Panc1 (cell line): Measurements from ENCODE around the gene OAS2. TPM values are rescaled to one million over a fixed set of nuclear protein-coding genes. Genes with fewer than 3 reads are reported as not detected.

Experiments
- ATAC-seq: fragments of 200-7000 bp; cut with Tn5 transposase; 2 replicates; pipeline ENCODE4 v1.9.1; 2020; ENCODE audit warnings: mild to moderate bottlenecking, moderate library complexity
- BruUV-seq: library from RNA; stranded (reverse); fragments of 400-500 nt; replicated peaks from 2 replicates; lab custom pipeline; 2021; lab: Mats Ljungman, UMichigan
- CTCF ChIA-PET: fragments of 300-600 bp; sonication (Branson Sonifier 250); formaldehyde crosslinking; loops from one replicate; lab custom pipeline; 2022; ENCODE audit warnings: antibody characterized with exemption; lab: Charles Lee
- POLR2A ChIA-PET: fragments of 300-600 bp; sonication (Branson Sonifier 250); formaldehyde crosslinking; loops from one replicate; lab custom pipeline; 2022; ENCODE audit warnings: antibody characterized with exemption; lab: Charles Lee
- DNase-seq: peaks from one replicate; pipeline ENCODE4 v3.0.0-alpha.2; 2010; ENCODE audit warnings: low read depth, low spot score
- H3K27ac ChIP-seq: 2 replicates; pipeline ENCODE4 v1.5.1; 2011; ENCODE audit warnings: mild to moderate bottlenecking, low read length, inconsistent platforms
- H3K27me3 ChIP-seq: fragments of 200-500 bp; sonication (Bioruptor generic); 2 replicates; pipeline ENCODE4 v1.6.0; 2014; ENCODE audit warnings: low read length, inconsistent platforms; ENCODE audit not compliant: control insufficient read depth, insufficient read depth
- H3K36me3 ChIP-seq: fragments of 200-500 bp; sonication (Bioruptor generic); 2 replicates; pipeline ENCODE4 v1.5.1; 2014; ENCODE audit warnings: inconsistent platforms, mild to moderate bottlenecking, low read length, moderate library complexity; ENCODE audit not compliant: control insufficient read depth, insufficient read depth
- H3K4me1 ChIP-seq: 2 replicates; pipeline ENCODE4 v1.5.1; 2011; ENCODE audit warnings: inconsistent platforms, mild to moderate bottlenecking, low read length, moderate library complexity; ENCODE audit not compliant: control insufficient read depth, insufficient read depth
- H3K4me3 ChIP-seq, 2 experiments: 2 replicates each; pipeline ENCODE4 v1.5.1; 2011 to 2012; ENCODE audit warnings: low read depth in 2 of 2, low read length in 2 of 2, mild to moderate bottlenecking in 2 of 2, inconsistent platforms in 1 of 2, moderate library complexity in 1 of 2
- H3K9me3 ChIP-seq: fragments of 200-500 bp; sonication (Bioruptor generic); 2 replicates; pipeline ENCODE4 v1.5.1; 2014; ENCODE audit warnings: low read depth, mild to moderate bottlenecking, inconsistent platforms, low read length, moderate library complexity; ENCODE audit not compliant: control insufficient read depth, insufficient read depth
- POLR2AphosphoS5 ChIP-seq: IDR thresholded peaks from 2 replicates; pipeline ENCODE4 v1.6.1; 2012; ENCODE audit warnings: mild to moderate bottlenecking, low read depth, low read length, moderate library complexity
- REST ChIP-seq, 2 experiments: IDR thresholded peaks; 2 replicates each; pipeline ENCODE4 v1.6.1; 2011 to 2012; ENCODE audit warnings: low read depth in 2 of 2, control low read depth in 1 of 2, low read length in 1 of 2, mild to moderate bottlenecking in 1 of 2, moderate library complexity in 1 of 2; ENCODE audit not compliant: insufficient read depth in 1 of 2
- SIN3A ChIP-seq: IDR thresholded peaks from 2 replicates; pipeline ENCODE4 v1.6.1; 2012; ENCODE audit warnings: low read depth, mild to moderate bottlenecking, low read length, moderate library complexity, borderline replicate concordance; ENCODE audit not compliant: insufficient read depth
- TCF7L2 ChIP-seq: IDR thresholded peaks from 2 replicates; pipeline ENCODE4 v1.6.1; 2011; ENCODE audit warnings: mild to moderate bottlenecking, low read depth, low read length, inconsistent platforms
- in situ Hi-C: cut with HindIII; loops from 2 replicates; pipeline ENCODE4 v1.10.0; 2016; ENCODE audit warnings: low sequenced_read_pairs, low pct_unique_long_range_greater_than_20kb
- intact Hi-C: fragments of 100-400 bp; cut with micrococcal nuclease; formaldehyde crosslinking; loops from one replicate; pipeline ENCODE4 v1.10.0; 2022; ENCODE audit not compliant: unreplicated experiment
- total RNA-seq: library from RNA; stranded (reverse); gene quantifications from one replicate; pipeline ENCODE4 v1.2.1, GENCODE V29; 2021; ENCODE audit not compliant: unreplicated experiment
- TF ChIP-seq, protein P1 (sequence below): fragments of 450-650 bp; IDR thresholded peaks from 2 replicates; pipeline ENCODE4 v1.5.1; 2017; ENCODE audit warnings: mild to moderate bottlenecking

Gene OAS2
- total RNA-seq, 1 experiment from 2014 or later = 2.7 TPM

DNA sequence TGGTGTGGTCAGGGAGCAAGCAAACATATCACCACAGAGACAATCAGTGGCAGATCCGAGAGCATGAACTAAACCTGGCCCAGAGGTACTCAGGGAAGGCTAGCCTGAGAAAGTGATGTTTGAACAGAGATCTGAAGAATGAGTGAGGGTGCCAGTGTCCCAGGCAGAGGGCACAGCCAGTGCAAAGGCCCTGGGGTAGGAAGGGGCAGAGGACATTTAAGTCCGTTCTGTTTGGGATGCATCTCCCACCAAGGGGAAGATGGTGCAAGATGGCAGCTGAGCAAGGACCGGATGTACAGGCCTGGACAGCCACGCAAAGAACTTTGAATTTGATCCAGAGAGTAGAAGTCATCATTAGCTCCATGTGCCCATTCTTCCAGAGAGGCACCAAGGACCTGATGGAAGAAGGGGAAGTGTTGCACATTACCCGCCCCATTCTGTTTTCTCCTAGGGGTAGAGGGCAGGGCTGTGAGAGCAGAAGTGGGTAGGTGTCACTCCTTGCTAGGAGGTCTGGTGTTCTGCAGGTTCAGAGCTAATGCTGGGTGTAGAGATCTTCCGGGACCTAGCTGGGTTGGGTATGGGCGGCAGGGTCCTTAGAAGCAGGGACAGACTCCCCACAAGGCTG is 82.1 kb downstream of the OAS2 start:
- no TSS peak for BruUV-seq
- TF ChIP-seq POLR2AphosphoS5 (no peak), REST (IDR thresholded peaks at IDR 0.05; ENCODE audit: insufficient read depth in 1 of 2, low read depth in 2 of 2, low read length in 1 of 2) (no peak), TCF7L2 (no peak), SIN3A (no peak)
- TF ChIP-seq, protein P1, sequence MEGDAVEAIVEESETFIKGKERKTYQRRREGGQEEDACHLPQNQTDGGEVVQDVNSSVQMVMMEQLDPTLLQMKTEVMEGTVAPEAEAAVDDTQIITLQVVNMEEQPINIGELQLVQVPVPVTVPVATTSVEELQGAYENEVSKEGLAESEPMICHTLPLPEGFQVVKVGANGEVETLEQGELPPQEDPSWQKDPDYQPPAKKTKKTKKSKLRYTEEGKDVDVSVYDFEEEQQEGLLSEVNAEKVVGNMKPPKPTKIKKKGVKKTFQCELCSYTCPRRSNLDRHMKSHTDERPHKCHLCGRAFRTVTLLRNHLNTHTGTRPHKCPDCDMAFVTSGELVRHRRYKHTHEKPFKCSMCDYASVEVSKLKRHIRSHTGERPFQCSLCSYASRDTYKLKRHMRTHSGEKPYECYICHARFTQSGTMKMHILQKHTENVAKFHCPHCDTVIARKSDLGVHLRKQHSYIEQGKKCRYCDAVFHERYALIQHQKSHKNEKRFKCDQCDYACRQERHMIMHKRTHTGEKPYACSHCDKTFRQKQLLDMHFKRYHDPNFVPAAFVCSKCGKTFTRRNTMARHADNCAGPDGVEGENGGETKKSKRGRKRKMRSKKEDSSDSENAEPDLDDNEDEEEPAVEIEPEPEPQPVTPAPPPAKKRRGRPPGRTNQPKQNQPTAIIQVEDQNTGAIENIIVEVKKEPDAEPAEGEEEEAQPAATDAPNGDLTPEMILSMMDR = no peak
- H3K4me1 ChIP-seq = no peaks in the 10 kb centered on the region
- no peaks in the 10 kb centered on the region for H3K9me3 ChIP-seq
- intact Hi-C loops (no loop called here), in situ Hi-C loops (loop anchor here (25.0 kb wide), 1 partner anchor 102 kb away; no protein-coding TSS in a partner anchor)
- CTCF ChIA-PET = no interaction called here
- POLR2A ChIA-PET = no interaction called here
- H3K36me3 ChIP-seq = no peaks in the 10 kb centered on the region
- DNase-seq = no peak
- no peak overlapping the region for H3K27ac ChIP-seq
- H3K27me3 ChIP-seq = peaks cover 6% of the 10 kb centered on the region; the same call in 1 of the 2 replicates
- H3K4me3 ChIP-seq = no peak overlapping the region
- ATAC-seq = no peak

- no peaks in the 10 kb centered on the region for H3K4me1 ChIP-seq
- intact Hi-C loops = no loop called here
- DNase-seq = no peak
- peaks cover 2% of the 10 kb centered on the region; the same call in 1 of the 2 replicates for H3K27me3 ChIP-seq
- H3K9me3 ChIP-seq = no peaks in the 10 kb centered on the region
- ATAC-seq = no peak
- TF ChIP-seq REST (IDR thresholded peaks at IDR 0.05; ENCODE audit: insufficient read depth in 1 of 2, low read depth in 2 of 2, low read length in 1 of 2) (no peak), POLR2AphosphoS5 (no peak), TCF7L2 (no peak)
- in situ Hi-C loops = loop anchor here (25.0 kb wide), 1 partner anchor 101 kb away; no protein-coding TSS in a partner anchor
- ChIA-PET POLR2A (no interaction called here), CTCF (interaction anchor here (0.6 to 0.7 kb wide), 2 partner anchors 418 to 522 kb away, joined by 3 to 6 read pairs; no protein-coding TSS in a partner anchor)
- H3K27ac ChIP-seq = no peak overlapping the region
- no peak overlapping the region for H3K4me3 ChIP-seq
- H3K36me3 ChIP-seq = no peaks in the 10 kb centered on the region
- BruUV-seq = no TSS peak
These were observed 82.9 kb downstream of the OAS2 start for GRCh38 chr12:113061061-113061694.

Other genes starting within 250 kb of the OAS2 start
- gene RPH3A, start 186.8 kb upstream of the OAS2 start, total RNA-seq = not detected
- gene OAS1, start 71.6 kb upstream of the OAS2 start, total RNA-seq = 4.5 TPM
- gene OAS3, start 40.0 kb upstream of the OAS2 start, total RNA-seq = 33.3 TPM
- gene DTX1, start 78.2 kb downstream of the OAS2 start, total RNA-seq = 0.44 TPM
- 0.28 TPM for gene RASAL1, start 157.2 kb downstream of the OAS2 start, total RNA-seq
- 0.10 TPM for gene CFAP73, start 171.2 kb downstream of the OAS2 start, total RNA-seq
- gene DDX54, start 207.0 kb downstream of the OAS2 start, total RNA-seq = 101 TPM
- 41.0 TPM for gene RITA1, start 207.2 kb downstream of the OAS2 start, total RNA-seq
- 75.2 TPM for gene TPCN1, start 242.9 kb downstream of the OAS2 start, total RNA-seq